A549 (cell line): Measurements from ENCODE around the gene UBAP2.

ENCODE experiments used
- ATOH8 ChIP-seq: fragments of 250-450 bp; sonication (Bioruptor Pico); IDR thresholded peaks from 2 replicates; pipeline ENCODE4 v1.5.0; 2020; ENCODE audit warnings: low read depth, mild to moderate bottlenecking, moderate library complexity
- BHLHE40 ChIP-seq: IDR thresholded peaks from 2 replicates; pipeline ENCODE4 v1.6.1; 2012; ENCODE audit warnings: low read depth, low read length, inconsistent platforms
- CEBPB ChIP-seq, 2 experiments: fragments of >200 bp in 1 of 2; sonication (Bioruptor Twin) in 1 of 2; formaldehyde crosslinking in 1 of 2; IDR thresholded peaks; 2 replicates each; pipeline ENCODE4 v1.6.1; 2012 to 2016
- CHD2 ChIP-seq: fragments of 150-350 bp; IDR thresholded peaks from 2 replicates; pipeline ENCODE4 v1.6.1; 2014; ENCODE audit warnings: low read length; ENCODE audit not compliant: partially characterized antibody
- EP300 ChIP-seq, 2 experiments: fragments of >200 bp; sonication (Bioruptor Twin); formaldehyde crosslinking; IDR thresholded peaks; 2 replicates in 1 of 2; 3 replicates in 1 of 2; pipeline ENCODE4 v1.6.1; 2016 to 2017
- GATA3 ChIP-seq: IDR thresholded peaks from 2 replicates; pipeline ENCODE4 v1.6.1; 2012; ENCODE audit warnings: borderline replicate concordance
- JUNB ChIP-seq: fragments of >200 bp; sonication (Bioruptor Twin); formaldehyde crosslinking; IDR thresholded peaks from 2 replicates; pipeline ENCODE4 v1.6.1; 2016
- KDM5A ChIP-seq: fragments of 200-600 bp; sonication (generic); IDR thresholded peaks from 2 replicates; pipeline ENCODE4 v1.6.1; 2016; ENCODE audit warnings: antibody characterized with exemption, mild to moderate bottlenecking
- PHF8 ChIP-seq: fragments of 200-600 bp; sonication (generic); IDR thresholded peaks from 2 replicates; pipeline ENCODE4 v1.6.1; 2016; ENCODE audit warnings: low read depth, mild to moderate bottlenecking, antibody characterized with exemption, moderate library complexity, borderline replicate concordance
- POLR2A ChIP-seq: IDR thresholded peaks from 2 replicates; pipeline ENCODE4 v1.6.1; 2012; ENCODE audit warnings: mild to moderate bottlenecking, low read length
- RAD21 ChIP-seq, 2 experiments: fragments of >200 bp in 1 of 2; sonication (Bioruptor Twin) in 1 of 2; formaldehyde crosslinking in 1 of 2; IDR thresholded peaks in 1 of 2; conservative IDR thresholded peaks in 1 of 2; 2 replicates in 1 of 2; 3 replicates in 1 of 2; pipeline ENCODE4 v1.6.1; 2012 to 2018; ENCODE audit warnings: inconsistent platforms in 1 of 2
- SMC3 ChIP-seq: fragments of >200 bp; sonication (Bioruptor Twin); formaldehyde crosslinking; IDR thresholded peaks from 3 replicates; pipeline ENCODE4 v1.6.1; 2018; ENCODE audit warnings: inconsistent platforms
- TF ChIP-seq, protein P1 (sequence below): fragments of >200 bp; sonication (Bioruptor Twin); formaldehyde crosslinking; IDR thresholded peaks from 3 replicates; pipeline ENCODE4 v1.5.1; 2016
- TF ChIP-seq, protein P2 (sequence below): IDR thresholded peaks from 2 replicates; pipeline ENCODE4 v1.6.1; 2012

DNA sequence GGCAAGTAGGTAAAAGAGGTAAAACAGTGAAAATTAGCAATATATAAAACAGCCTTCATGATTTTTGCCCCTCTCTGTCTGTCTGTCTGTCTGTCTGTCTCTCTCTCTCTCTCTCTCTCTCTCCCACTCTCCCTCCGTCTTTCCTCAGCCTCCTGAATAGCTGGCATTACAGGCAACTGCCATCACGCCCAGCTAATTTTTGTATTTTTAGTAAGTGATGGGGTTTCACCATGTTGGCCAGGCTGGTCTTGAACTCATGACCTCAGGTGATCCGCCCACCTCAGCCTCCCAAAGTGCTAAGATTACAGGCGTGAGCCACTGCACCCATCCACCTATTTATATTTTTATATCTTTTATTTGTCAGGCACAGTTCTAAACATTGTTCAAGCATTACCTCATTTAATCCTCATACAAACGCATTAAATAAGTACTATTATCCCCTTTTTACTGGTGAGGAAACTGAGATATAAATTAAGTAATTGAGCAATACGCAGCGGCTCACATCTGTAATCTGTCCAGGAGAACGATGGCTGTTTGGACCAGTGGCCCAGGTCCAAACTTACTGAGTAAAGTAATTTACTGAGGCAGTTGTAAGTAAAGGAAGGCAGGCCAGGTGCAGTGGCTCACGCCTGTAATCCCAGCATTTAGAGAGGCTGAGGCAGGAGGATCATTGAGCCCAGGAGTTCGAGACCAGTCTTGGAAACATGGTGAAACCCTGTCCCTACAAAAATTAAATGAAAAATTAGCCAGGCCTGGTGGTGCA, 170.8 kb downstream of the UBAP2 start:
- TF ChIP-seq SMC3 (no peak), ATOH8 (CRISPR knock-in tag) (no peak), CEBPB (IDR thresholded peaks at IDR 0.05) (0 out of 4 replicates have a peak, but pooled peaks of 1 of the 2 experiments have one; percentile 2), PHF8 (no peak), CHD2 (no peak), JUNB (no peak), EP300 (IDR thresholded peaks at IDR 0.05) (no peak), POLR2A (no peak), KDM5A (no peak), GATA3 (no peak), RAD21 (conservative IDR thresholded peaks at IDR 0.05 in 1 of 2, IDR thresholded peaks at IDR 0.05 in 1 of 2) (no peak), BHLHE40 (no peak)
- TF ChIP-seq, protein P1, sequence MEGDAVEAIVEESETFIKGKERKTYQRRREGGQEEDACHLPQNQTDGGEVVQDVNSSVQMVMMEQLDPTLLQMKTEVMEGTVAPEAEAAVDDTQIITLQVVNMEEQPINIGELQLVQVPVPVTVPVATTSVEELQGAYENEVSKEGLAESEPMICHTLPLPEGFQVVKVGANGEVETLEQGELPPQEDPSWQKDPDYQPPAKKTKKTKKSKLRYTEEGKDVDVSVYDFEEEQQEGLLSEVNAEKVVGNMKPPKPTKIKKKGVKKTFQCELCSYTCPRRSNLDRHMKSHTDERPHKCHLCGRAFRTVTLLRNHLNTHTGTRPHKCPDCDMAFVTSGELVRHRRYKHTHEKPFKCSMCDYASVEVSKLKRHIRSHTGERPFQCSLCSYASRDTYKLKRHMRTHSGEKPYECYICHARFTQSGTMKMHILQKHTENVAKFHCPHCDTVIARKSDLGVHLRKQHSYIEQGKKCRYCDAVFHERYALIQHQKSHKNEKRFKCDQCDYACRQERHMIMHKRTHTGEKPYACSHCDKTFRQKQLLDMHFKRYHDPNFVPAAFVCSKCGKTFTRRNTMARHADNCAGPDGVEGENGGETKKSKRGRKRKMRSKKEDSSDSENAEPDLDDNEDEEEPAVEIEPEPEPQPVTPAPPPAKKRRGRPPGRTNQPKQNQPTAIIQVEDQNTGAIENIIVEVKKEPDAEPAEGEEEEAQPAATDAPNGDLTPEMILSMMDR: no peak
- TF ChIP-seq, protein P2, sequence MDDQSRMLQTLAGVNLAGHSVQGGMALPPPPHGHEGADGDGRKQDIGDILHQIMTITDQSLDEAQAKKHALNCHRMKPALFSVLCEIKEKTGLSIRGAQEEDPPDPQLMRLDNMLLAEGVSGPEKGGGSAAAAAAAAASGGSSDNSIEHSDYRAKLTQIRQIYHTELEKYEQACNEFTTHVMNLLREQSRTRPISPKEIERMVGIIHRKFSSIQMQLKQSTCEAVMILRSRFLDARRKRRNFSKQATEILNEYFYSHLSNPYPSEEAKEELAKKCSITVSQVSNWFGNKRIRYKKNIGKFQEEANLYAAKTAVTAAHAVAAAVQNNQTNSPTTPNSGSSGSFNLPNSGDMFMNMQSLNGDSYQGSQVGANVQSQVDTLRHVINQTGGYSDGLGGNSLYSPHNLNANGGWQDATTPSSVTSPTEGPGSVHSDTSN: no peak
